VCaP (cell line): ENCODE data around the gene SPATA2L.

ENCODE experiments used
- H3K27ac ChIP-seq: fragments of 450-650 bp; 2 replicates; pipeline ENCODE4 v1.5.1; 2017
- TF ChIP-seq, protein P1 (sequence below): fragments of 450-650 bp; conservative IDR thresholded peaks from 2 replicates; pipeline ENCODE4 v1.5.1; 2017; ENCODE audit warnings: mild to moderate bottlenecking, moderate library complexity

SPATA2L gene

GRCh38 chr16:89723279-89724250 is 22.1 kb upstream of the SPATA2L start:
- TF ChIP-seq, protein P1, sequence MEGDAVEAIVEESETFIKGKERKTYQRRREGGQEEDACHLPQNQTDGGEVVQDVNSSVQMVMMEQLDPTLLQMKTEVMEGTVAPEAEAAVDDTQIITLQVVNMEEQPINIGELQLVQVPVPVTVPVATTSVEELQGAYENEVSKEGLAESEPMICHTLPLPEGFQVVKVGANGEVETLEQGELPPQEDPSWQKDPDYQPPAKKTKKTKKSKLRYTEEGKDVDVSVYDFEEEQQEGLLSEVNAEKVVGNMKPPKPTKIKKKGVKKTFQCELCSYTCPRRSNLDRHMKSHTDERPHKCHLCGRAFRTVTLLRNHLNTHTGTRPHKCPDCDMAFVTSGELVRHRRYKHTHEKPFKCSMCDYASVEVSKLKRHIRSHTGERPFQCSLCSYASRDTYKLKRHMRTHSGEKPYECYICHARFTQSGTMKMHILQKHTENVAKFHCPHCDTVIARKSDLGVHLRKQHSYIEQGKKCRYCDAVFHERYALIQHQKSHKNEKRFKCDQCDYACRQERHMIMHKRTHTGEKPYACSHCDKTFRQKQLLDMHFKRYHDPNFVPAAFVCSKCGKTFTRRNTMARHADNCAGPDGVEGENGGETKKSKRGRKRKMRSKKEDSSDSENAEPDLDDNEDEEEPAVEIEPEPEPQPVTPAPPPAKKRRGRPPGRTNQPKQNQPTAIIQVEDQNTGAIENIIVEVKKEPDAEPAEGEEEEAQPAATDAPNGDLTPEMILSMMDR: no peak
- H3K27ac ChIP-seq: peak overlapping the region; percentile 76

- TF ChIP-seq, protein P1: no peak
- peak overlapping the region; percentile 76 for H3K27ac ChIP-seq
These were observed 21.1 kb upstream of the SPATA2L start for GRCh38 chr16:89722392-89723278.

DNA sequence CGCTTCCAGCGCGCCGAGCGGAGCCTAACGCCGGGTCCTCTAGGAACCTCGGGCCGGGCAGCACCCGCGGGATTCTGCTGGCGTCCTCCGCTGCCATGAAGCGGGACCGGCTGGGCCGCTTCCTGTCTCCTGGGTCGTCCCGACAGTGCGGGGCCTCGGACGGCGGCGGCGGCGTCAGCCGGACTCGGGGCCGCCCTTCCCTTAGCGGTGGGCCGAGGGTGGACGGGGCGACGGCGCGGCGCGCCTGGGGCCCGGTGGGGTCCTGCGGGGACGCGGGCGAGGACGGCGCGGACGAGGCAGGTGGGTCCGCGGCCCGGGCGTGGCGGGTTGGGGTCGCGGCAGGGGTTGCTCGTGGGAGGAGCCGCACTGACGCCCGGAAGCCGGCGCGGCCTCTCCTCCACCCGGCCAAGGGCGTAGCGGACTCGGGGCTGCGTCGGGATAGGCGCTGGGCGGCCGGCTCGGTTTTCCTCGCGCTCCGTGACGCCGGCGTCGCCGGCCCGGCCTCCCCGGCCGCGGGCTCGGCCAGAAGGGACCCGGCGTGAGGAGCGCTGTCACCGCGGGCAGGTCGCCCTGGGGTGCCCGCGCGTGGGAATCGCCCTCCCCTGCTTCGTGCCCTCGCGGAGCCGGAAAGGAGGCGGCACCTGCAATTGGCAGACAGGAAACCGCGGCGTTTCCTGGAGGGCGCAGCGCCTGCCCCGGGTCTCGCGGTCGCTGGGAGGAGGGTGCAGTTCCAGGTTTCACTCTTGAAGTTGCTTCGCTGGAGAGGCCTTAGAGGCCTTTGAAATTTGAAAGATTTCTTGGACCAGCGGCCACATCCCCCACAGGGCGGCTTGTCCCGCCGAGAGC is 20.3 kb upstream of the SPATA2L start:
- peak overlapping the region; percentile 76 for H3K27ac ChIP-seq
- TF ChIP-seq, protein P1: no peak

GRCh38 chr16:89720813-89721545 is 19.5 kb upstream of the SPATA2L start, which contains the start of the genes VPS9D1 and ZNF276:
VPS9D1 (minus strand) TSS chr16:89720898; CDS start chr16:89720861, 37 bp downstream.
ZNF276 (plus strand) TSS chr16:89721537; CDS start chr16:89721641, 104 bp downstream.
- TF ChIP-seq, protein P1: no peak
- peak within 1 kb of the TSS; percentile 76 for H3K27ac ChIP-seq

DNA sequence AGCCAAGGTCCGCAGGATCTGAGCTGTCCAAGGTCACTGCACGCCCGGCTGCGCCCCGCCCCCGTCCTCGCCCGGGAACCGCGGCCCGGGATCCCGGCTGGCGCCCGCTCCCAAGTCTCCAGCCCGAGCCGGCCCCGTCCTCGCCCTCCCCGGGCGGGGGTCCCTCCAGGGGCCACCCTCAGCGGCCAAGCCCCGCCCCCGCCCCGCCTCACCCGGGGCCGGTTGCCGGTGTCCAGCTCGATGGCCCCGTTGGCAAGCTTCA is 19.0 kb upstream of the SPATA2L start:
- H3K27ac ChIP-seq: peak overlapping the region; percentile 76
- TF ChIP-seq, protein P1: no peak

- no peak overlapping the region for H3K27ac ChIP-seq
- TF ChIP-seq, protein P1: no peak
These were observed 16.4 kb upstream of the SPATA2L start for GRCh38 chr16:89717688-89718505.
